Measurements from ENCODE around the gene ATIC. TPM values are rescaled to one million over a fixed set of nuclear protein-coding genes. Genes with fewer than 3 reads are reported as not detected.

The ATIC gene
- total RNA-seq, 4 donors from 2014 or later = 29.3 to 45.6 (median 38.9) TPM

GRCh38 chr2:215277944-215278343, 33.9 kb upstream of the ATIC start:
- no peaks in the 10 kb centered on the region for H3K9me3 ChIP-seq

GRCh38 chr2:215280326-215280725, 31.5 kb upstream of the ATIC start:
- TF ChIP-seq POLR2AphosphoS5 (IDR thresholded peaks at IDR 0.05) (no peak), POLR2A (IDR thresholded peaks at IDR 0.05) (no peak), EP300 (IDR thresholded peaks at IDR 0.05) (no peak)
- TF ChIP-seq, protein P1, sequence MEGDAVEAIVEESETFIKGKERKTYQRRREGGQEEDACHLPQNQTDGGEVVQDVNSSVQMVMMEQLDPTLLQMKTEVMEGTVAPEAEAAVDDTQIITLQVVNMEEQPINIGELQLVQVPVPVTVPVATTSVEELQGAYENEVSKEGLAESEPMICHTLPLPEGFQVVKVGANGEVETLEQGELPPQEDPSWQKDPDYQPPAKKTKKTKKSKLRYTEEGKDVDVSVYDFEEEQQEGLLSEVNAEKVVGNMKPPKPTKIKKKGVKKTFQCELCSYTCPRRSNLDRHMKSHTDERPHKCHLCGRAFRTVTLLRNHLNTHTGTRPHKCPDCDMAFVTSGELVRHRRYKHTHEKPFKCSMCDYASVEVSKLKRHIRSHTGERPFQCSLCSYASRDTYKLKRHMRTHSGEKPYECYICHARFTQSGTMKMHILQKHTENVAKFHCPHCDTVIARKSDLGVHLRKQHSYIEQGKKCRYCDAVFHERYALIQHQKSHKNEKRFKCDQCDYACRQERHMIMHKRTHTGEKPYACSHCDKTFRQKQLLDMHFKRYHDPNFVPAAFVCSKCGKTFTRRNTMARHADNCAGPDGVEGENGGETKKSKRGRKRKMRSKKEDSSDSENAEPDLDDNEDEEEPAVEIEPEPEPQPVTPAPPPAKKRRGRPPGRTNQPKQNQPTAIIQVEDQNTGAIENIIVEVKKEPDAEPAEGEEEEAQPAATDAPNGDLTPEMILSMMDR (IDR thresholded peaks at IDR 0.05) = no peak
- Histone ChIP-seq H3K36me3 (no peaks in the 10 kb centered on the region), H3K4me1 (no peaks in the 10 kb centered on the region), H3K4me3 (no peak overlapping the region), H3K27me3 (no peaks in the 10 kb centered on the region), H3K9me3 (no peaks in the 10 kb centered on the region), H3K27ac (no peak overlapping the region)
- ATAC-seq = no peak

More at GRCh38 chr2:215277944-215278343, 33.9 kb upstream of the ATIC start:
- Histone ChIP-seq H3K27ac (no peak overlapping the region), H3K36me3 (no peaks in the 10 kb centered on the region), H3K27me3 (no peaks in the 10 kb centered on the region), H3K4me3 (no peak overlapping the region), H3K4me1 (no peaks in the 10 kb centered on the region)
- WGBS, 2 donors (ENCODE audit: low coverage in 1 of 2) = 70 to 85% methylated on average over 2 to 3 of the region's 3 CpGs
- TF ChIP-seq POLR2A (IDR thresholded peaks at IDR 0.05) (no peak), EP300 (IDR thresholded peaks at IDR 0.05) (no peak), POLR2AphosphoS5 (IDR thresholded peaks at IDR 0.05) (no peak)
- TF ChIP-seq, protein P1 (IDR thresholded peaks at IDR 0.05) = no peak
- no peak for ATAC-seq

GRCh38 chr2:215283221-215283620, 28.6 kb upstream of the ATIC start:
- TF ChIP-seq, protein P1 (IDR thresholded peaks at IDR 0.05) = no peak
- no peak for TF ChIP-seq POLR2A (IDR thresholded peaks at IDR 0.05)
- TF ChIP-seq EP300 (IDR thresholded peaks at IDR 0.05) = no peak
- no peak for TF ChIP-seq POLR2AphosphoS5 (IDR thresholded peaks at IDR 0.05)
- Histone ChIP-seq H3K27me3 (no peaks in the 10 kb centered on the region), H3K9me3 (no peaks in the 10 kb centered on the region), H3K36me3 (no peaks in the 10 kb centered on the region), H3K4me1 (no peaks in the 10 kb centered on the region), H3K4me3 (no peak overlapping the region), H3K27ac (no peak overlapping the region)
- no peak for ATAC-seq
- WGBS, 2 donors (ENCODE audit: low coverage in 1 of 2) = 71% methylated on average over 1 of the region's 1 CpG; no CpG with 5 or more reads in 1 of the 2 donors

GRCh38 chr2:215286309-215286708, 25.6 kb upstream of the ATIC start:
- H3K4me1 ChIP-seq = no peaks in the 10 kb centered on the region

More at GRCh38 chr2:215286309-215286708, 25.6 kb upstream of the ATIC start:
- H3K9me3 ChIP-seq = no peaks in the 10 kb centered on the region
- 79 to 88% methylated on average over 2 of the region's 2 CpGs for WGBS, 2 donors (ENCODE audit: low coverage in 1 of 2)
- H3K36me3 ChIP-seq = no peaks in the 10 kb centered on the region
- TF ChIP-seq, protein P1 (IDR thresholded peaks at IDR 0.05) = no peak
- no peak for TF ChIP-seq POLR2AphosphoS5 (IDR thresholded peaks at IDR 0.05)
- no peak for TF ChIP-seq POLR2A (IDR thresholded peaks at IDR 0.05)
- no peak for TF ChIP-seq EP300 (IDR thresholded peaks at IDR 0.05)
- no peaks in the 10 kb centered on the region for H3K27me3 ChIP-seq
- ATAC-seq = no peak
- no peak overlapping the region for H3K4me3 ChIP-seq
- no peak overlapping the region for H3K27ac ChIP-seq

All from gastroesophageal sphincter (tissue), 4 donors.